GM18526 (cell line): Measurements from ENCODE around the gene NXF1.

Experiments used
- POLR2A ChIP-seq: IDR thresholded peaks from 3 replicates; pipeline ENCODE4 v1.6.1; 2011; ENCODE audit not compliant: insufficient read length; ENCODE audit errors: extremely low read depth

The NXF1 gene

GRCh38 chr11:62801071-62801470, 4.2 kb downstream of the NXF1 start:
- no peak for TF ChIP-seq POLR2A

- no peak for TF ChIP-seq POLR2A
These were observed 5.8 kb downstream of the NXF1 start for GRCh38 chr11:62799486-62799885.

GRCh38 chr11:62796281-62796680, 9.0 kb downstream of the NXF1 start:
- no peak for TF ChIP-seq POLR2A

- no peak for TF ChIP-seq POLR2A
These were observed 11.0 kb downstream of the NXF1 start for GRCh38 chr11:62794201-62794775.

- no peak for TF ChIP-seq POLR2A
These were observed 13.1 kb downstream of the NXF1 start for GRCh38 chr11:62792202-62792575.

GRCh38 chr11:62791501-62792201, 13.6 kb downstream of the NXF1 start, which contains the start of gene TMEM223:
Gene TMEM223, minus strand, starts transcription at chr11:62792006. Its CDS starts 12 bp downstream, at chr11:62791994.
- peak; percentile 95 for TF ChIP-seq POLR2A

- TF ChIP-seq POLR2A, result no peak
These were observed 15.7 kb downstream of the NXF1 start for GRCh38 chr11:62789576-62789975.

- no peak for TF ChIP-seq POLR2A
These were observed 16.2 kb downstream of the NXF1 start for GRCh38 chr11:62788991-62789390.

GRCh38 chr11:62787005-62787759, 18.1 kb downstream of the NXF1 start, which contains the start of gene TMEM179B:
Gene TMEM179B, plus strand, starts transcription at chr11:62787402. Its CDS starts 30 bp downstream, at chr11:62787432.
- TF ChIP-seq POLR2A, result peak; percentile 98

- no peak for TF ChIP-seq POLR2A
These were observed 18.8 kb downstream of the NXF1 start for GRCh38 chr11:62786318-62787004.

- no peak for TF ChIP-seq POLR2A
These were observed 22.5 kb downstream of the NXF1 start for GRCh38 chr11:62782753-62783152.

- TF ChIP-seq POLR2A, result no peak
These were observed 26.8 kb downstream of the NXF1 start for GRCh38 chr11:62778441-62778840.

- TF ChIP-seq POLR2A, result no peak
These were observed 27.9 kb downstream of the NXF1 start for GRCh38 chr11:62777389-62777788.

GRCh38 chr11:62775646-62776045, 29.6 kb downstream of the NXF1 start:
- no peak for TF ChIP-seq POLR2A

GRCh38 chr11:62774407-62774806, 30.8 kb downstream of the NXF1 start:
- TF ChIP-seq POLR2A, result no peak
